Muscle of arm (tissue), 12 donors: ENCODE results near the gene TNFSF9. TPM values are rescaled to one million over a fixed set of nuclear protein-coding genes. Genes with fewer than 3 reads are reported as not detected.
A peak's percentile ranks its signal among the peaks of the same experiment; 100 is the strongest.
"Not testable (repeated sequence)": the region's sequence is repeated elsewhere in the genome, so short reads cannot be mapped to it uniquely, and the experiment has no call there.

Experiments
- DNase-seq: peaks from one replicate; pipeline ENCODE4 v3.0.0-alpha.2; 2013
- polyA plus RNA-seq, 12 donors: library from polyadenylated mRNA; unstranded; fragments of 120-200 nt; gene quantifications; one replicate each; pipeline ENCODE4 v1.2.1, GENCODE V29; 2013; ENCODE audit not compliant: insufficient read length in 12 of 12

TNFSF9 gene
- polyA plus RNA-seq, 12 donors = 0.22 to 2.0 (median 1.0) TPM; not detected in 2

DNA sequence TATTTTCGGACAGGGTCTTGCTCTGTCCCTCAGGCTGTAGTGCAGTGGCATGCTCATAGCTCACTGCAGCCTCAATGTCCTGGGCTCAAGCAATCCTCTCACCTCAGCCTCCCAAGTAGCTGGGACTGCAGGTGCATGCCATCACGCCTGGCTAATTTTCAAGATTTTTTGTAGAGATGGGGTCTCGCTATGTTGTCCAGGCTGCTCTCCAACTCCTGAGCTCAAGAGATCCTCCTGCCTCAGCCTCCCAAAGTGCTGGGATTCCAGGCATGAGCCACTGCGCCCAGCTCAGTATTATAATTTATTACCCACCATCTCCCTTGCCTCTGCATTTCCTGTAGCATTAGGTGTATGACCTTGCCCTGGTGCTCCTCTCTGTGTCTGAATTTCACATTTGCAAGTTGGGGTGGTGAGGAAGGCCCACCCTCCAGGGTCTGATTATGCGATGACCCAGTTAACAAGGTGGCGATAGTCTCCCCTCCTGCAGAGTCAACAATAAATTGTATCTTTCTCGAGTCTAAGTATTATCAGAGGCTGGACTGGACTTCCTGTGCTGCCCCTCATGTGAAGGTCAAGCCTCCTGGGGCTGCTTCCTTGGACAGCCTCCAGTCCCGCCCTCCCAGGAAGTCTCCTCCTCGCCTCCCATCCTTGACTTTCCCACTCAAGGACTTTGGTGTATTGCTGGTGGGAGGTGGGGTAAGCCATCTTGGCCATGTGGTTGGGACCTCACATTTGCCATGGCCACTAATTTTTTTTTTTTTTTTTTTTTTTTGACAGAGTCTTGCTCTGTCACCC lies 27.2 kb upstream of the TNFSF9 start:
- DNase-seq = no peak

DNA sequence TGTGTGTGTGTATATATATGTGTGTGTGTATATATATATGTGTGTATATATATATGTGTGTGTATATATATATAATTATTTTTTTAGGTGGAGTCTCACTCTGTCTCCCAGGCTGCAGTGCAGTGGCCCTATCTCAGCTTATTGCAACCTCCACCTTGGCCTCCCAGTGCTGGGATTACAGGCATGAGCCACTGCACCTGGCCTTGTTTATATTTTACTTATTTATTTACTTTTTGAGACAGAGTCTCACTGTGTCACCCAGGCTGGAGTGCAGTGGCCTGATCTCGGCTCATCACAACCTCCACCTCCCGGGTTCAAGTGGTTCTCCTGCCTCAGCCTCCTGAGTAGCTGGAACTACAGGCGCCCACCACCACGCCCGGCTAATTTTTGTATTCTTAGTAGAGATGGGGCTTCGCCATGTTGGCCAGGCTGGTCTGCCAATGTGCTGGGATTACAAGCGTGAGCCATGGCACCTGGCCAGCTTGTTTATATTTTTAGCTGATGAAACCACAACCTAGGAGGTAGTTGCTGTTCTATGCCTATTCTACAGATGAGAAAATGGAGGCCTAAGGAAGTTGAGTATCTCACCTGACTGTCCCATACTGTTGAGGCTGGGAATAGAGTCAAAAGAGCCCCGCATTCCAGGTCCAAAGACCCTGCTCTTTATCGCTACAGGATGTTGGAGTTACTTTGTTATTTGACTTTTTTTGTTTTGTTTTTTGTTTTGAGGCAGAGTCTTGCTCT lies 22.6 kb upstream of the TNFSF9 start:
- not testable (repeated sequence) for DNase-seq

DNA sequence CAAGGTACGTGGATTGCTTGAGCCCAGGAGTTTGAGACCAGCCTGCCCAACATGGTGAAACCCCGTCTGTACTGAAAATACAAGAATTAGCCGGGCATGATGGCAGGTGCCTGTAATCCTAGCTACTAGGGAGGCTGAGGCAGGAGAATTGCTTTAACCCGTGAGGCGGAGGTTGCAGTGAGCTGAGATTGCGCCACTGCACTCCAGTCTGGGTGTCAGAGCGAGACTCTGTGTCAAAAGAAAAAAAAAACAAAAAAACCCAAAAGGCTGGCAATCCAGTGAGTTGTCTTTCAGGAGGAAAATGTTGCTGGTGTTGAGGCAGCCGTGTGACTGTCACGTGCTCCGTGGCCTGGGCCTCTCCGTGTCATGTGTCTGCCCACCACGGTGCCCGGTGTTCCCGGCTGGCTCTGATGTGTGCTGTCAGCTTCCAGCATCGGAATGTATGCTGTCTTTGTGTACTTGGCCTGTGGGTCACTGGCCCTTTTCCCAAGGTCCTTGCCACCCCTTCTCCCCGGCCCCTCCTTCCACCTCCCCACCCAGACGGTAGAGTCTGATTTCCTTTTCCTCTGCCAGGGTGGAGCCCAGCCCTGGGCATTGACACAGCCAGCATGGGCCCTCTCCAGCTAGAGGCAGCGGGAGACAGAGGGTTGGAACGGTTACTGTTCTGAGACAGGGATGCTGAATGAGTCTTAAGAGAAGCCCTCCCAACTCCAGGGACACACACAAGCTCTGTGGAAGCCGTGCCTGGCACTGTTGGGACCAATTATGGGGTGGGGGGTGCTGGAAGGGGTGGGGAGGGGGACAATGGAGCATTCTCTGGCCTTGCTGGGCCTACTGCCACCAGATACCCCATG lies 21.5 kb upstream of the TNFSF9 start:
- DNase-seq = no peak

DNA sequence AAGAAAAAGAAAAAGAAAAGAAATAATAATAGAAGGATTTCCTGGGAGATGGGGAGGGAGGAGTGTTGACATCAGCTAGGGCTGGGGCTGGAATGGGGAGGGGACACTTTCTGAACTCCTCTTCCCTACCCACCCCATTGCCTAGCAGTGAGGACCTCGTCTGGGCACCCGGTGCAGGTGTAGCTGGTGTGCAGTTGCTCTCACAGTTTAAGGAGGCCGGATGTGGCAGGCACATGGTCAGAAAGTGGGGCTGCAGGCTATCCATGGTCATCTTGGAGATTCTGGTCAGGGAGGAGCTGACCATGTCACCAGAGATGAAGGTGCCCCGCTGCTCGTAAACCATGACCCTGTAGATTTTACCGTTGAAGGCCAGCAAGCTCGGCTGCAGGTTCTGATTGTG lies 20.2 kb upstream of the TNFSF9 start:
- DNase-seq = no peak

DNA sequence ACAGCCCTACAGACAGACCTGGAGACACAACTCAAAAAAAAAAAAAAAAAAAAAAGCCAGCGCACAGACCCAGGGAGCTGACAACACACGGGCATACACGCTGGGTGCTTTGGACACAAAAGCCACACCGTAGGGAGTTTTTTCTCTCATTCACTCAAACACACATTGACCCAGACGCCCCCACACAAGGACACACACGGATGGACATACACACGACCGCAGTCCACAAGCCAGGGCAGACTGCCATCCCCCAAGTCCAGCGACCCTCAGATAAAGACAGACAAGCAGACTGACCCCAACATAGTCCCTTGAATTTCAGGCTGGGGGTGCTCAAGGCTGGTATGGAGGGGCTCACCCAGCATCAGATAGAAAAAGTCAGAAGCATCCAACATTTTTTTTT lies 16.7 kb upstream of the TNFSF9 start:
- no peak for DNase-seq

DNA sequence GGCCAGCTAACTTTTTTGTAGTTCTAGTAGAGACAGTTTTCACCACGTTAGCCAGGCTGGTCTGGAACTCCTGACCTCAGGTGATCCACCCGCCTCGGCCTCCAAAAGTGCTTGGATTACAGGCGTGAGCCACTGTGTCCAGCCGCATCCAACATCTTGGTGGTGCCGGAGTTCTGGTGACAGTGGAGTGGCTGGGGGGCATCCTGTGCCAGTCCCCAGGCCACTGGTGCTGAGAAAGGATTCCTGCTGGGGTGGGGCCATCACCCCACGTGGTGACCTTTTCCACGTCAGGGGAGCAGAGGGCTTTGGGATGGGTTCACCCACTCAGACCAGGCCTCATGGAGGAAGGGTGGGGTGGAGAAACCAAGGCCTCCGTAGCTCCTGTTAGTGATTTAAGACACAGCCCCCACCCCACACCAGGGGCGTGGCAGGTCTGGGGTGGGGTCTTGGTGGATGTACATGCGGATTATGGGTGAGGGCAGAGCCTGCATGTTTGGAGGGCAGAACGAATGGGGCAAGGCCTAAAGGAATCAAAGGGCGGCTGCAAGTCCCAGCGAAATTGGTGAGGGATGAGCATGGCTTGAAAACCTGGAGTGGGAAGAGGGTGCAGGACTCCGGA lies 15.8 kb upstream of the TNFSF9 start:
- DNase-seq = no peak

DNA sequence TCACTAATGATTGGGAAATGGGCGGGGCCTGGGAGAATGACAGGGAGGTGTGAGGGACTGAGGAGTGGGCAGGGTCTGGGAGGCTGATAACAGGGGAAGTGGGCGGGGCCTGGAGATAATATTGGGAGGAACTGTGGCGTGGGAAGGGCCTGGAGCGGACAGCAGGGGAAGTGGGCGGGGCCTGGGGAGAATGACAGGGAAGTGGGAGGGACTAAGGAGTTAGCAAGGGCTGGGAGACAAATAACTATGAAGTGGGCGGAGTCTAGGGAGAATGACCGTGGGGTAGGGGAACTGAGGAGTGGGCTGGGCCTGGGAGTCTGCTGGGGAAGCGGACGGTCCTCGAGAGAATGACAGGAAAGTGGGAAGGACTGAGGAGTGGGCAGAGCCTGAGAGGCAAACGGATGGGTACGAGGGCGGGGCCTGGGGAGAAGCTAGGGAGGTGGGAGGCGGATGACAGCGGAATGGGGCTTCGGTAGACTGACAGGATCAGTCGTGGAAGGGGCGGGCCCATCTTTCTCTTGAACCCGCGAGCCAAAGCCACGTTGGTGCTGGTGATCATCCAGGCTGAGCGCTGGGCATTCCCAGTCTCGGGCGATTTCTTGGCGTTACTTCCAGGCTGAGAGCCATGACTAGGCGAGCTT lies 14.7 kb upstream of the TNFSF9 start:
- peak; percentile 91 for DNase-seq

DNA sequence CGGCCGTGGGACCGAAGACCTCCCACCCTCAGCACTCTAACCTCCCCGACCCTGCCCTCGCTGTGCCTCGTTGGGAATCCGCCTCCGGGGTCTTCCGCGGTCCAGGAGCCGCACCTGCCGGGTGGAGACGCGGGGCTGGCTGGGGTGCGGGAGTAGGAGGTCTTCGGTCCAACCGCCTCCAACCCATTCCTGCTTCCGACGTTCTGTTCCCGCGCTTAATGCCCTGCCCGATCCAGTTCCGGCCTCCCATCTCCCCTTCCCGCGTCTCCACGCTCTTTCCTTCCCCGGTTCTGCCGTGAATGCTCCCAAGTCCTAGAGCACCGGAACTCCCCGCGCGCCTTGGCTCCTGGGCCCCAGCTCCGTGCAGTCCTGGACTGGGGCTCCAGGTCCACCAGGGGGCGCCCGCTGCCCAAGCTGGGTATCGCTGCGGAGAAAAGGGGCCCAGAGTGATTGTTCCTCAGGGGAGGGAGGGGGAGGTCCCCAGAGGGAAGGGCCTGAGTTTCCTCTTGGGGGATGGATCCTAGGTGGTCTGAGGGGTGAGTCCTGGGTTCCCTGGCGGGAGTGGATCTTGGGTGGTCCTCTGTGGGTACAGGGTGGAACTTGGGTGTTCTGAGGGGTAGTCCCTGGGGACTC lies 14.1 kb upstream of the TNFSF9 start:
- DNase-seq = peak; percentile 88

GRCh38 chr19:6518145-6518911 lies 12.5 kb upstream of the TNFSF9 start:
- DNase-seq = no peak

DNA sequence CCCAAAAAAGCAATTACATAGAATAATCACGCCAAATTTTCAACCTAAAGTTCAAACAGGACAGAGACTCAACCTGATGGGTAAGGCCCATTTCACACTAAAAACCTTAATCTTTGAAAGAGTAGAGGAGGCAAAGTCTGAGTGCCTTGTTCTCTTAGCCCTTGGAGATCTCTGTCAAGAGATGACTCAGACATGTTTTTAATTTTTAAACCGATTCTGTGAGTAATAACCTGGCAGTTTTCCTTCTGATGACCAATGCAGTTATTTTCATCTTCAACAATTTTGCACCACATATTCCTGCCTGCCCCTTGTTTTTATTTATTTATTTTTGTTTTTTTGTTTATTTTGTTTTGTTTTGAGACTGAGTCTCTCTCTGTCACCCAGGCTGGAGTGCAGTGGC lies 11.5 kb upstream of the TNFSF9 start:
- DNase-seq = peak; percentile 57

DNA sequence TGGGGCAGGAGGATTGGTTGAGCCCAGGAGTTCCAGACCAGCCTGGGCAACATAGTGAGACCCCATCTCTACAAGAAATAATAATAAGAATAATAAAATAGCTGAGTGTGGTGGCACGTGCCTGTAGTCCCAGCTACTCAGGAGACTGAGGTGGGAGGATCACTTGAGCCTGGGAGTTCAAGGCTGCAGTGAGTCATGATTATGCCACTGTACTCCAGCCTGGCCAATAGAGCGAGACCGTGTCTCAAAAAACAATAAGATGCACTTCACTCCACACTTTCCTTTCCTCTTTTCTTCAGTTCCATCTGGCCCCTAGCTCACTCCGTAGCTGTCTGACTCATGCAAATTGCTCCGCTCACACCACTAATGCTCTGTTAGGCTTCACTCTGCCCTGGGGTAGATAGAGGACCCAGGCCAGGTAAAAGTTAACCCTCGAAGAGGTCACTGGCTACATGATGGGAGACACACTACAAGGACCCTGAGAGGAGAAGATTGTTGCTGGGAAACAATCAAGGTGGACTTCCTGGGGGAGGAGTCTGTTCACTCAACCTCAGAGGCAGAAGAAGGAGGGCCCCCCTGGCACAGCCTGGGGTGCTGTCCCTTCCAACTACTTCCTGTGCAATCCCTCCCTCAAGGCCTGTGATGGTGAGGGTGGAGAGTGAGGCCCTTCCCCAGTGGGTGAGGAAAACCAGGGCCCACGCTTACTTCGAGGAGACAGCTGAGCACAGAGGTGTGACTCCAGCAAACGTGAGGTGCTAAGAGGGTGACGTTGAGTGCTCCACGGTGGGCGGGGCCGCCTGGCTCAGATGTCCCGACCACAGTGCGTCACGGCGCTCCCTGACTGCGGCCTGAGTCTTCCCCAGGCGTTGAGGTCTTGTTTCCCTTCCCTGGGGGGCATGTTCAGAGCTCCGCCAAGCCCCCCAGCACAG lies 8.8 kb upstream of the TNFSF9 start:
- DNase-seq = no peak

GRCh38 chr19:6522712-6523111 lies 8.1 kb upstream of the TNFSF9 start:
- no peak for DNase-seq

DNA sequence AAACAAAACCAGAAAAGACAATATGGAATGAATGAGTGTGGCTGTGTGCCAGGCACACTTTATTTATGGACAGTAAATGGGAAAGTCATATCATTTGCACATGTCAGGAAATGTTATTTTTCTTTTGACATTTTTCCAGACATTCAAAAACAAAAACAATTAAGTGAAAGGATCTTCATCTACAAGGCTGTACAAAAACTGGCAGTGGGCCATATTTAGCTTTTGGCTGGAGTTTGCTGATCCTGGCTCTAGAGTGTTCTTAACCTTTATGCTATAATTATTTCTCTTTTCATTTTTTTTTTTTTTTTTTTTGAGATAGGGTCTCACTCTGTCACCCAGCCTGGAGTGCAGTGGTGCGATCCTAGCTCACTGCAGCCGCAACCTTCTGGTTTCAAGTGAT lies 6.5 kb upstream of the TNFSF9 start:
- DNase-seq = no peak

DNA sequence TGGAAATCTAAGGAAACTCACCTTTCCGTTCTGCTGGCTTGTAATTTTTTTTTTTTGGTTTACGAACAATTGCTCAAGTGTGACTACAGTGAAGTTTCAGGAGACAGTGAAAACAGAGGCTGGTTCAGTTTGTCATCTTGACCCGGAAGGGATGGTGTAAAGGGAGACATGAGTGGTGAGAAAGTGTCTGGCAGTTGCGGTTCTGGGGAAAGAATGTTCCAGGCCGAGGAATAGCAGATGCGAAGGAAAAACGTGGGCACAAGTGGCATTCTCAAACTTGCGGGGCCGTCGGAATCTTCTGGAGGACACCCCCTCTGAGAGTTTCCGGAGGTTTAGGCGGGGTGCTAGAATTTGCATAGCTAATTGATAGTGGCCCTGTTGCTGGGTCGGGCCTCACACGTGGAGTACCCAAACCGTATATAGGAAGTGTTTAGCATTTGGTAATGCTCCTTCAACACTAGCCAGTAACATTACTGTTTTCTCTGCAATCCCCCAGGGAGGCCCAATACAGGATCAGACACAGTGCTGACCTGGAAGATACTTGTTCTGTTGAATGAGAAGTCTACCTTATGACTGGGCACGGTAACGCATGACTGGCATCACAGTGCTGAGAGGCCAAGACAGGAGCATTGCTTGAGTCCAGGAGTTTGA lies 2.8 kb upstream of the TNFSF9 start:
- DNase-seq = no peak

- DNase-seq = peak; percentile 72
Measured at GRCh38 chr19:6528544-6529121, 2.2 kb upstream of the TNFSF9 start.

DNA sequence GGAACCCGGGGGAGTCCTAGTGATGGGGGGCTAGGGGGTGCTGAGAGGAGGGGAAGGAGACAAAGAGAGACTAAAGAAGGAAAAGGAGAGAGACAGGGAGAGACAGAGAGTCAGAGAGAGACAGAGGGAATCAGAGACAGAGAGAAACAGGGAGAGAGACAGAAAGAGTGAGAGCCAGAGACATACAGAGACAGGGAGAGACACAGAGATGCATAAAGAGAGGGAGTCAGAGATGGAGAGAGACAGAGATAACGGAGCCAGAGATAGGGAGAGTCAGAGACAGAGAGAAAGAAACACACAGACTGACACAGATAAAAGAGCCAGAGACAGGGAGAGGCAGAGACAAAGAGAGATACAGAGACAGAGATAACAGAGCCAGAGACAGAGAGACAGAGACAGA lies 1.5 kb upstream of the TNFSF9 start:
- DNase-seq = no peak

GRCh38 chr19:6529937-6530385 lies 865 bp upstream of the TNFSF9 start:
- DNase-seq = no peak
